ENCODE data around the gene FNDC4. TPM values are rescaled to one million over a fixed set of nuclear protein-coding genes. Genes with fewer than 3 reads are reported as not detected.

Gene FNDC4
- total RNA-seq, 2 experiments from 2014 or later = not detected

GRCh38 chr2:27537287-27537686 is 42.3 kb upstream of the FNDC4 start:
- no peak for TF ChIP-seq CTCF (IDR thresholded peaks at IDR 0.05)
- H3K27ac Mint-ChIP-seq = no peak overlapping the region
- H3K4me3 Mint-ChIP-seq = no peak overlapping the region
- peaks cover 0 to 4% of the 10 kb centered on the region in 2 experiments for H3K27me3 ChIP-seq (ENCODE audit: control insufficient read depth in 1 of 2, insufficient read depth in 2 of 2, low read length in 2 of 2)
- no peaks in the 10 kb centered on the region for H3K4me1 ChIP-seq (ENCODE audit: insufficient read depth, low read length)
- no peaks in the 10 kb centered on the region for H3K9me3 Mint-ChIP-seq
- H3K36me3 Mint-ChIP-seq (ENCODE audit: low read depth) = no peaks in the 10 kb centered on the region
- H3K27me3 Mint-ChIP-seq = no peaks in the 10 kb centered on the region
- no peak overlapping the region for H3K27ac ChIP-seq (ENCODE audit: low read depth in 1 of 2, low read length in 2 of 2)
- H3K9me3 ChIP-seq (ENCODE audit: control insufficient read depth in 1 of 2, insufficient read depth in 1 of 2, low read length in 2 of 2) = no peaks in the 10 kb centered on the region
- ChIA-PET CTCF (no interaction called here), POLR2A (no interaction called here)
- DNase-seq (no peak), ATAC-seq (ENCODE audit: poor library complexity) (no peak)
- intact Hi-C loops (cut with DNase I, micrococcal nuclease) = no loop called here
- no peaks in the 10 kb centered on the region for H3K4me1 Mint-ChIP-seq (ENCODE audit: low read depth)
- H3K4me3 ChIP-seq (ENCODE audit: low read length) = no peak overlapping the region
- no peaks in the 10 kb centered on the region for H3K36me3 ChIP-seq (ENCODE audit: insufficient read depth, low read length)

GRCh38 chr2:27531983-27532382 is 37.0 kb upstream of the FNDC4 start:
- CTCF ChIA-PET = no interaction called here

DNA sequence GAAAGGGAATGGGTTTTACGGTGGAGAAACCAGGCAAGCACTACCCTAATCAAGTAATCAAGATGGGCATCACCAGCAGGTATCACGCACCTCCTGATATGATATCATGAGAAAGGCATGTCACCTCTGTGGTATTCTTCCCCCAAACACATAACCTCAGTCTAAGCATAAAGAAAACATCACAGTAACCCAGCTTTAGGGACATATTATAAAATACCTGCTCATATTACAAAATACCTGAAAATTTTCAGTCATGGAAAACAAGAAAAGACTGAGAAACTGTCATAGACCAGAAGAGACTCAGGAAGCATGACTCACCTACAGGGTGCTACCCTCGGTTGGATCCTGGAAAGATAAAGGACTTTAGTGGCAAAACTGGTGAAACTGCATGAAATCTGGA is 32.2 kb upstream of the FNDC4 start:
- no peaks in the 10 kb centered on the region for H3K4me1 Mint-ChIP-seq (ENCODE audit: low read depth)
- no peak for DNase-seq
- no peaks in the 10 kb centered on the region for H3K36me3 Mint-ChIP-seq (ENCODE audit: low read depth)
- intact Hi-C loops (cut with DNase I, micrococcal nuclease) = no loop called here
- ChIA-PET CTCF (no interaction called here), POLR2A (interaction anchor here (0.6 kb wide), 1 partner anchor 869 kb away, joined by 3 read pairs; no protein-coding TSS in a partner anchor)
- Histone ChIP-seq H3K9me3 (ENCODE audit: control insufficient read depth in 1 of 2, insufficient read depth in 1 of 2, low read length in 2 of 2) (peaks cover 0 to 7% of the 10 kb centered on the region in 2 experiments), H3K36me3 (ENCODE audit: insufficient read depth, low read length) (no peaks in the 10 kb centered on the region), H3K4me3 (ENCODE audit: low read length) (no peak overlapping the region), H3K27ac (ENCODE audit: low read depth in 1 of 2, low read length in 2 of 2) (no peak overlapping the region), H3K4me1 (ENCODE audit: insufficient read depth, low read length) (no peaks in the 10 kb centered on the region), H3K27me3 (ENCODE audit: control insufficient read depth in 1 of 2, insufficient read depth in 2 of 2, low read length in 2 of 2) (peaks cover 6% of the 10 kb centered on the region in 2 experiments)
- TF ChIP-seq CTCF (IDR thresholded peaks at IDR 0.05) = no peak
- no peak overlapping the region for H3K4me3 Mint-ChIP-seq
- ATAC-seq (ENCODE audit: poor library complexity) = no peak
- peaks cover 42% of the 10 kb centered on the region for H3K27me3 Mint-ChIP-seq
- H3K27ac Mint-ChIP-seq = no peak overlapping the region
- no peaks in the 10 kb centered on the region for H3K9me3 Mint-ChIP-seq

More at GRCh38 chr2:27531983-27532382, 37.0 kb upstream of the FNDC4 start:
- Mint-ChIP-seq H3K27me3 (peaks cover 24% of the 10 kb centered on the region), H3K36me3 (ENCODE audit: low read depth) (no peaks in the 10 kb centered on the region), H3K4me3 (no peak overlapping the region), H3K9me3 (no peaks in the 10 kb centered on the region), H3K4me1 (ENCODE audit: low read depth) (no peaks in the 10 kb centered on the region), H3K27ac (no peak overlapping the region)
- Histone ChIP-seq H3K36me3 (ENCODE audit: insufficient read depth, low read length) (no peaks in the 10 kb centered on the region), H3K27ac (ENCODE audit: low read depth in 1 of 2, low read length in 2 of 2) (no peak overlapping the region), H3K27me3 (ENCODE audit: control insufficient read depth in 1 of 2, insufficient read depth in 2 of 2, low read length in 2 of 2) (peaks cover 0 to under 1% of the 10 kb centered on the region in 2 experiments), H3K4me3 (ENCODE audit: low read length) (no peak overlapping the region), H3K4me1 (ENCODE audit: insufficient read depth, low read length) (no peaks in the 10 kb centered on the region), H3K9me3 (ENCODE audit: control insufficient read depth in 1 of 2, insufficient read depth in 1 of 2, low read length in 2 of 2) (no peaks in the 10 kb centered on the region)
- DNase-seq (no peak), ATAC-seq (ENCODE audit: poor library complexity) (no peak)
- intact Hi-C loops (cut with DNase I, micrococcal nuclease) = no loop called here
- TF ChIP-seq CTCF (IDR thresholded peaks at IDR 0.05) = no peak
- POLR2A ChIA-PET = no interaction called here

Measured in CD4-positive, alpha-beta T cell (primary cell).